K562 (cell line): Measurements from ENCODE around the gene BEND5. TPM values are rescaled to one million over a fixed set of nuclear protein-coding genes. Genes with fewer than 3 reads are reported as not detected.

Source experiments
- ATAC-seq: fragments of 200-7000 bp; cut with Tn5 transposase; 3 replicates; pipeline ENCODE4 v1.9.1; 2020; ENCODE audit warnings: moderate library complexity
- BruUV-seq: library from RNA; stranded (reverse); fragments of 400-500 nt; replicated peaks from 2 replicates; lab custom pipeline; 2021; lab: Mats Ljungman, UMichigan
- CTCF ChIA-PET: fragments of 300-600 bp; formaldehyde crosslinking; extraction: SDS; loops from one replicate; lab custom pipeline; 2021; ENCODE audit warnings: low intra/inter-chr PET ratio; lab: Yijun Ruan, JAX
- POLR2A ChIA-PET: fragments of 300-600, 350-650 bp; sonication (Branson Sonifier 250); formaldehyde crosslinking; extraction: SDS; loops from one replicate; lab custom pipeline; 2021; ENCODE audit warnings: antibody characterized with exemption, inconsistent platforms; lab: Yijun Ruan, JAX
- DNase-seq, 4 experiments: peaks; one replicate each; pipeline versions ENCODE4 v3.0.0 to v3.0.0-alpha.2; 2011 to 2018; ENCODE audit warnings: low spot score in 3 of 4, mixed read lengths in 3 of 4; ENCODE audit errors: extremely low read depth in 1 of 4
- FAIRE-seq: peaks from 2 replicates; lab custom pipeline; 2011; peaks lifted over from hg19 to GRCh38; lab: Jason Lieb, UNC
- H2AFZ ChIP-seq: 2 replicates; pipeline ENCODE4 v1.6.0; 2011; ENCODE audit warnings: low read depth, low read length, control low read depth, inconsistent platforms
- H3K27ac ChIP-seq: fragments of 200-600 bp; 3 replicates; pipeline ENCODE4 v1.8.0; 2011; ENCODE audit warnings: low read depth, mild to moderate bottlenecking, control low read depth, inconsistent platforms, low read length, moderate library complexity, mixed read lengths; ENCODE audit errors: extremely low read depth
- H3K27me3 ChIP-seq, 2 experiments: fragments of 300-600 bp in 1 of 2; 2 replicates in 1 of 2; 3 replicates in 1 of 2; pipeline versions ENCODE4 v1.6.0 to v1.8.0; 2011; ENCODE audit warnings: inconsistent platforms in 2 of 2, low read length in 2 of 2, mild to moderate bottlenecking in 1 of 2, mixed read lengths in 1 of 2, moderate library complexity in 1 of 2; ENCODE audit not compliant: control insufficient read depth in 2 of 2, insufficient read depth in 2 of 2
- H3K36me3 ChIP-seq: fragments of 300-600 bp; 3 replicates; pipeline ENCODE4 v1.8.0; 2011; ENCODE audit warnings: mild to moderate bottlenecking, low read length, inconsistent platforms; ENCODE audit not compliant: control insufficient read depth, insufficient read depth
- H3K4me1 ChIP-seq, 2 experiments: fragments of 200-600 bp in 1 of 2; replicated peaks in 1 of 2; 2 replicates in 1 of 2; 3 replicates in 1 of 2; pipeline versions ENCODE4 v1.5.1 to v1.8.0; 2011; ENCODE audit warnings: inconsistent platforms in 2 of 2, low read length in 2 of 2, mild to moderate bottlenecking in 1 of 2, mixed read lengths in 1 of 2, moderate library complexity in 1 of 2; ENCODE audit not compliant: control insufficient read depth in 2 of 2, insufficient read depth in 2 of 2
- H3K4me2 ChIP-seq: 2 replicates; pipeline ENCODE4 v1.6.1; 2011; ENCODE audit warnings: low read length, control low read depth, inconsistent platforms, mixed read lengths; ENCODE audit not compliant: insufficient read depth
- H3K4me3 ChIP-seq: fragments of 200-600 bp; sonication (generic), shearing (Covaris generic); 2 replicates; pipeline ENCODE4 v1.5.1; 2016; ENCODE audit warnings: control low read depth, inconsistent platforms
- H3K79me2 ChIP-seq: fragments of 200-600 bp; 3 replicates; pipeline ENCODE4 v1.8.0; 2011; ENCODE audit warnings: low read length, inconsistent platforms; ENCODE audit not compliant: control insufficient read depth, insufficient read depth
- H3K9ac ChIP-seq, 2 experiments: 2 replicates each; pipeline versions ENCODE4 v1.6.0 to v1.6.1; 2011; ENCODE audit warnings: low read depth in 2 of 2, low read length in 2 of 2, control low read depth in 1 of 2, inconsistent platforms in 1 of 2, mild to moderate bottlenecking in 1 of 2, mixed read lengths in 1 of 2; ENCODE audit not compliant: insufficient read depth in 1 of 2
- H3K9me1 ChIP-seq: one replicate; pipeline ENCODE4 v1.6.0; 2011; ENCODE audit warnings: inconsistent platforms, mild to moderate bottlenecking, low read length, moderate library complexity; ENCODE audit not compliant: control insufficient read depth, insufficient read depth
- H3K9me3 ChIP-seq: replicated peaks from 2 replicates; pipeline ENCODE4 v1.5.1; 2011; ENCODE audit warnings: low read depth, low read length, inconsistent platforms; ENCODE audit not compliant: control insufficient read depth, insufficient read depth
- H4K20me1 ChIP-seq: replicated peaks from 2 replicates; pipeline ENCODE4 v1.6.1; 2011; ENCODE audit warnings: low read length, inconsistent platforms, mixed read lengths; ENCODE audit not compliant: control insufficient read depth, insufficient read depth
- EWSR1 ChIP-seq: fragments of 450-650 bp; IDR thresholded peaks from 2 replicates; pipeline ENCODE4 v1.6.1; 2018; ENCODE audit warnings: borderline replicate concordance, mild to moderate bottlenecking, low read depth, moderate library complexity; ENCODE audit not compliant: partially characterized antibody
- FOXO4 ChIP-seq: fragments of 450-650 bp; formaldehyde crosslinking; IDR thresholded peaks from 2 replicates; pipeline ENCODE4 v1.4.0; 2020; ENCODE audit warnings: mild to moderate bottlenecking, moderate library complexity
- MAFG ChIP-seq: fragments of 450-650 bp; conservative IDR thresholded peaks from 2 replicates; pipeline ENCODE4 v1.6.1; 2016; ENCODE audit warnings: missing genetic modification characterization, missing compliant biosample characterization
- NEUROD1 ChIP-seq: fragments of 150-350 bp; IDR thresholded peaks from 2 replicates; pipeline ENCODE4 v1.6.1; 2014; ENCODE audit warnings: borderline replicate concordance, low read length, low read depth; ENCODE audit not compliant: partially characterized antibody
- RAD51 ChIP-seq: fragments of 450-650 bp; IDR thresholded peaks from 2 replicates; pipeline ENCODE4 v1.7.1; 2016; ENCODE audit warnings: low read depth, mild to moderate bottlenecking, borderline replicate concordance
- RERE ChIP-seq: sonication (generic); formaldehyde crosslinking; IDR thresholded peaks from 2 replicates; pipeline ENCODE4 v1.8.0; 2023; ENCODE audit warnings: missing genetic modification reagents, mild to moderate bottlenecking, borderline replicate concordance
- SFPQ ChIP-seq: fragments of 200-400 bp; formaldehyde crosslinking; IDR thresholded peaks from 2 replicates; pipeline ENCODE4 v1.6.1; 2017; ENCODE audit warnings: mild to moderate bottlenecking, low read depth, low read length, moderate library complexity
- THAP12 ChIP-seq: fragments of 250-450 bp; sonication (Bioruptor Pico); IDR thresholded peaks from 2 replicates; pipeline ENCODE4 v1.9.0; 2021; ENCODE audit warnings: mild to moderate bottlenecking, inconsistent platforms
- ZBTB26 ChIP-seq: fragments of 450-650 bp; formaldehyde crosslinking; IDR thresholded peaks from 2 replicates; pipeline ENCODE4 v1.4.0; 2022; ENCODE audit warnings: missing genetic modification characterization
- WGBS: fragments of 100-300 bp; shearing (Covaris generic); methylation state at CpG from one replicate; pipeline ENCODE4 v1.1.6; 2016; ENCODE audit warnings: low coverage, mixed read lengths; ENCODE audit not compliant: insufficient coverage; ENCODE audit errors: missing lambda C conversion rate; 5-methylcytosine and 5-hydroxymethylcytosine counted together
- in situ Hi-C: fragments of 300-500 bp; cut with MboI; formaldehyde crosslinking; loops from 4 replicates; pipeline ENCODE4 v1.15.0; 2018; ENCODE audit warnings: inconsistent platforms, mixed read lengths
- intact Hi-C: fragments of 100-400 bp; cut with micrococcal nuclease; formaldehyde crosslinking; loops from 2 replicates; pipeline ENCODE4 v1.14.2; 2022
- polyA plus RNA-seq, 8 experiments: library from polyadenylated mRNA; depleted of rRNA in 4 of 8; stranded (reverse) in 5 of 8; unstranded in 3 of 8; fragments of >200 nt; fragmentation: Nextera tagmentation in 2 of 8; fragmentation: Illumina TruSeq in 1 of 8; extraction: Ambion mirVana in 2 of 8; extraction: Trizol in 1 of 8; gene quantifications; 2 replicates each; pipeline versions ENCODE4 v1.2.1 to v1.2.3, GENCODE V29; 2011 to 2014; ENCODE audit warnings: inconsistent platforms in 1 of 8, missing spikeins in 1 of 8
- total RNA-seq, 7 experiments: library from RNA; depleted of rRNA in 6 of 7; stranded (reverse); fragments of >200 nt in 6 of 7; fragmentation: Illumina TruSeq in 2 of 7; extraction: Trizol in 2 of 7; gene quantifications; 2 replicates each; pipeline versions ENCODE4 v1.2.1 to v1.2.3, GENCODE V29; 2011 to 2021; ENCODE audit warnings: low replicate concordance in 1 of 7

The BEND5 gene
- total and polyA plus RNA-seq, 9 of the 15 experiments (the other 6 are each of a cell fraction or from before 2014, with no cell fraction given), result not detected

- H3K4me3 ChIP-seq, result no peak overlapping the region
- POLR2A ChIA-PET, result no interaction called here
- in situ Hi-C loops (no loop called here), intact Hi-C loops (no loop called here)
- no peak overlapping the region for H3K4me2 ChIP-seq
- BruUV-seq, result no TSS peak
- no peaks in the 10 kb centered on the region; a peak in 1 of 5 replicates for H3K27me3 ChIP-seq
- H4K20me1 ChIP-seq, result no peaks in the 10 kb centered on the region
- H2AFZ ChIP-seq, result no peak overlapping the region
- H3K9ac ChIP-seq, result no peak overlapping the region
- DNase-seq (no peak), FAIRE-seq (no peak), ATAC-seq (no peak)
- CTCF ChIA-PET, result no interaction called here
- 0% methylated on average over 1 of the region's 1 CpG for WGBS
- H3K79me2 ChIP-seq, result no peaks in the 10 kb centered on the region
- H3K36me3 ChIP-seq, result no peaks in the 10 kb centered on the region
- H3K9me1 ChIP-seq, result no peaks in the 10 kb centered on the region
- H3K4me1 ChIP-seq, result no peaks in the 10 kb centered on the region
- H3K9me3 ChIP-seq, result no peaks in the 10 kb centered on the region
- no peak overlapping the region for H3K27ac ChIP-seq
- TF ChIP-seq MAFG (tag) (no peak), NEUROD1 (no peak), EWSR1 (no peak), RERE (CRISPR knock-in tag) (no peak), SFPQ (no peak), ZBTB26 (no peak), THAP12 (no peak), RAD51 (no peak), FOXO4 (CRISPR knock-in tag) (no peak)
These were observed 59.6 kb downstream of the BEND5 start for GRCh38 chr1:48717082-48717481.
